ENCODE data around the gene WNK2.

- TF ChIP-seq EZH2phosphoT487 (IDR thresholded peaks at IDR 0.05) (no peak), CTCF (IDR thresholded peaks at IDR 0.05) (no peak)
Observed at GRCh38 chr9:93224591-93224990, 40.7 kb downstream of the WNK2 start.

Measured in neural progenitor cell (in vitro differentiated cells).